ENCODE measurements around the gene IL7R.
"Not testable (repeated sequence)": the region's sequence is repeated elsewhere in the genome, so short reads cannot be mapped to it uniquely, and the experiment has no call there.

Gene IL7R

DNA sequence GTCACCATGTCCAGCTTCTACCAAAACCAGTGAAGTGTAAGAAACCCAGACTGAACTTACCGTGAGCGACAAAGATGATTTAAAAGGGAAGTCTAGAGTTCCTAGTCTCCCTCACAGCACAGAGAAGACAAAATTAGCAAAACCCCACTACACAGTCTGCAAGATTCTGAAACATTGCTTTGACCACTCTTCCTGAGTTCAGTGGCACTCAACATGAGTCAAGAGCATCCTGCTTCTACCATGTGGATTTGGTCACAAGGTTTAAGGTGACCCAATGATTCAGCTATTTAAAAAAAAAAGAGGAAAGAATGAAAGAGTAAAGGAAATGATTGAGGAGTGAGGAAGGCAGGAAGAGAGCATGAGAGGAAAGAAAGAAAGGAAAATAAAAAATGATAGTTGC lies 19.8 kb downstream of the IL7R start:
- no peak for DNase-seq (ENCODE audit: low read depth in 2 of 2)

DNA sequence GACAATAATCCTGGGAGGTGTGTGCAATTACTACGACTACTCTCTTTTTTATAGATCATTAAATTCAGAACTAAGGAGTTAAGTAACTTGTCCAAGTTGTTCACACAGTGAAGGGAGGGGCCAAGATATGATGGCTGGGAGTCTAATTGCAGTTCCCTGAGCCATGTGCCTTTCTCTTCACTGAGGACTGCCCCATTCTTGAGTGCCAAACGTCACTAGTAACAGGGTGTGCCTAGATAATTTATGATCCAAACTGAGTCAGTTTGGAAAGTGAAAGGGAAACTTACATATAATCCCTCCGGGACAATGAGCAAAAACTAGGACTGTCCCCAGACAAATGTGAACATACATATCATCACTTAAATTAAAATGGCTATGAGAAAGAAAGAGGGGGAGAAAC lies 20.2 kb downstream of the IL7R start:
- DNase-seq (ENCODE audit: low read depth in 2 of 2), result no peak

DNA sequence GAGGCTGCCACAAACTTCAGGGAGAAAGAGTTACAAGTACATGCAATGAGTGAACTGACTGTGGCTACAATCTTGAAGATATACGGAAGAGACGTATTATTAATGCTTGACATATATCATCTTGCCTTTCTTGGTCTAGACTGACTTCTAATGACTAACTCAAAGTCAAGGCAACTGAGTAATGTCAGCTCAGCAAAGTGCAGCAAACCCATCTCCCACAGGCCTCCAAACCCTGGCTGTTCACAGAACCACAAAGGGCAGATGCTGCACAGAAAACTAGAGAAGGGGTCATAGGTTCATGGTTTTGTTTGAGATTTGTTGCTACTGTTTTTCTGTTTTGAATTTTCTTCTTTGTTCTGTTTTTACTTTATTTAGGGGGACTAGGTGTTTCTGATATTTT lies 21.0 kb downstream of the IL7R start:
- no peak for DNase-seq (ENCODE audit: low read depth in 2 of 2)

DNA sequence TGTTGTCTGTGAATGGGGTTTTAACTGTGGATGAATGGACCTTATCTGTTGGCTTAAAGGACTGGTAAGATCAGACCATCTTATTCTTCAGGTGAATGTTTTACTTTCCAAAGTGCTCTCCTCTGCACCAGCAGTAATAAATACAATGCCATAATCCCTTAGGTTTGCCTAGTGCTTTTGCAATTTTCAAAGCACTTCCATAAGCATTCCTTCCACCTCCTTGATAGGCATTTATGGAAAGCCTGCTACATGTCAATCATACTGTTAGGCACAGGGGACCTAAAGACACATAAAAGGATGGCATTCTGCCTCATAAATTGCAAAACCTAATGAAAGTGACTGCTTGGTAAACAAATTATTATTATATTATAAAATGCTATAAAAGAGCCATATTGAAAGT lies 21.4 kb downstream of the IL7R start:
- no peak for DNase-seq (ENCODE audit: low read depth in 2 of 2)

DNA sequence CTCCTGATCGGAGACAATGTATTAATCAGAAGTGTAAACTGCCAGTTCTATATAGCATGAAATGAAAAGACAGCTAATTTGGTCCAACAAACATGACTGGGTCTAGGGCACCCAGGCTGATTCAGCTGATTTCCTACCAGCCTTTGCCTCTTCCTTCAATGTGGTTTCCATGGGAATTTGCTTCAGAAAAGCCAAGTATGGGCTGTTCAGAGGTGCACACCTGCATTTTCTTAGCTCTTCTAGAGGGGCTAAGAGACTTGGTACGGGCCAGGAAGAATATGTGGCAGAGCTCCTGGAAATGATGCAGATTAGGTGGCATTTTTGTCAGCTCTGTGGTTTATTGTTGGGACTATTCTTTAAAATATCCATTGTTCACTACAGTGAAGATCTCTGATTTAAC lies 22.4 kb downstream of the IL7R start:
- DNase-seq (ENCODE audit: low read depth in 2 of 2), result no peak

DNA sequence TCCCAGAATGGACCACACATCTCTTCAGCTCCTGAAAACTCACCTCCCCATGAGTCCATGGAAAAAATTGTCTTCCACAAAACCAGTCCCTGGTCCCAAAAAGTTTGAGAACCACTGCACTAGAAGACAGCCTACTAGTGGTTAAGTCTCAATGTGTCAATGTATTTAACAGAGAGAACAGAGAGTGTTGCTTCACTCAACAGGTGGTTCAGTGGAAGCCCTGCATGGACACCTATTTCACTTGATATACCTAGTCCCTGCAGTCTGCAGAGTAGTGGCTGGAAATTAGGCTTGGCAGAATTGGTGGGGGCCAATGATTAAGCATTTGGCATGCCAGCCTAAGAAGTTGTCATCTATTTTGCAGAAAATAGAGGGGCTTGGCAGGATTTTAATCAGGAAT lies 23.0 kb downstream of the IL7R start:
- no peak for DNase-seq (ENCODE audit: low read depth in 2 of 2)

DNA sequence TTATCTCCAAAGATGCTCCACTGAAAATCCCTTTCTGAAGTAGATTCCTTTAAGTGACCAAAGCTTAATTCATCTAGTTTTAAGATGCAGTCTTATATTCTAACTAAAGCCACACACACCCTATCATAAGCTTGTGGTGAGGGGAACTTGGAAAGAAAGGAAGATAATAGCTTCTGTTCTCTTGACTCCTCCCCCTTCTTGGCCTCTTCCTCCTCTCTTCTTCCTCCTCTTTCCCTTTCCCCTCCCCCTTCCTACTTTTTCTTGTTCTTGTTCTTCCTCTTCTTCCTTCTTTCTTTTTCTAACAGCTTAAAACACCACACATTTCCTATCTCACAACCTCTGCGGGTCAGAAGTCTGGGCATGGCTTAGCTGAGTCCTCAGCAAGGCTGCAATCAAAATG lies 23.5 kb downstream of the IL7R start:
- no peak for DNase-seq (ENCODE audit: low read depth in 2 of 2)

DNA sequence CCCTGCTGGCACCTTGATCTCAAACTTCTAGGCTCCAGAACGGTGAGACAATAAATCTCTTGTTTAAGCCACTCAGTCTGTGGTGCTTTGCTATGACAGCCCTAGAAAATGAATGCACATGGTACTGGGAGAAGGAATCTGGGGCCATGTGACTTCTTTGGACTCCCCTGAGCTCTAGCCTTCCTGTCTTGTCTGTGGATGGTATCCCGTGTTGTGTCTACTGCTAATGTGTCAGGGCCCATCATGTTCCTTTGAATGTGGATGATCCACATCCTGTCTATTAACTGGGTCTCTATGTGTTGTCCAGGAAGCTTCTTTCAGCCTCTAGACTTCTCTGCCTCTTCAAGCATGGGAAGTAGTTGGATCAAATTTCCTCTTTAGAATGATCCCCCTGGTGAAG lies 25.1 kb downstream of the IL7R start:
- no peak for DNase-seq (ENCODE audit: low read depth in 2 of 2)

DNA sequence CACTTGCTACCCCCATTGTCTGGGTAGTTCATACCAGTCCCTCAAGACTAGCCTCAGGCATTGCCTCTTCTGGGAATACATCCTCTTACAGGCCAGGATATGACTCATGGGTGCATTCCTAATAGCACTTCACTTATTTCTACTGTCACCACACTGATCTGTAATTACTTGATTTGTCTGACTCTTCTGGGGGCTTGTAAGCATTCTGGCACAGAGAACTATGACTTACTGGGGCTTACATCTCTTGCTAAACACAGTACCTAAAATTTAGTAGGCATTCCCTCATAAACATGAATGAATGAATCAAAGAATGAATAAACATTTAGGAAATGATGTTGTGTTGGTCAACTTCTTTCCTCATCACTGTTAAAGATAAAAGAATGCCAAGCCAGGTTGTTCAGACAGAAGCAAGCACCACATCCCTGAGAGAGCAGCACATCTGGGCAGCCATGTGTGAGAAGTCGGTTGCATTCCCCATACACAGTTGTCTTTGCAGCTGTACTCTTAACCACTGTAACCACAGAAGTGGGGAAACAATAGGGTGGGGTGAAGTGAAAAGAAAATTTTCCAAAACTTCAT lies 27.6 kb downstream of the IL7R start:
- DNase-seq (ENCODE audit: low read depth in 2 of 2), result no peak

DNA sequence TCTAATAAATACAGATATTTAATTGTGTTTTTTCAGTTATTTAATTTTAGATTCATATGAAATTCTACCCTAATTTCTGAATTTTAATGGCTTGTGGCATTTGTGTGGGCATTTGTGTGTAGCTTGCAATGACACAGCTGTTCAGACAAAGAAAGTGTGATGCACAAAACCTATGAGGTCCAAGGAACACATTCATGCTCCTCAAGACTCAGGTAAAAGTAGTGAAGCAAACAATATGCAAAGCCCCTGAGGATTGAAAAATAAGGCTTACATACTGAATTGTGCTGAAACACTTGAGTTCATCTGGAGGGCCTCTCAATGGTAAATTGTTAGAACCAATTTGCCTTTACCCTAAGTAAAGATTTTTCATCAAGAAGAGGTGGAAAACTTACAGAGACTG lies 28.1 kb downstream of the IL7R start:
- DNase-seq (ENCODE audit: low read depth in 2 of 2), result no peak

DNA sequence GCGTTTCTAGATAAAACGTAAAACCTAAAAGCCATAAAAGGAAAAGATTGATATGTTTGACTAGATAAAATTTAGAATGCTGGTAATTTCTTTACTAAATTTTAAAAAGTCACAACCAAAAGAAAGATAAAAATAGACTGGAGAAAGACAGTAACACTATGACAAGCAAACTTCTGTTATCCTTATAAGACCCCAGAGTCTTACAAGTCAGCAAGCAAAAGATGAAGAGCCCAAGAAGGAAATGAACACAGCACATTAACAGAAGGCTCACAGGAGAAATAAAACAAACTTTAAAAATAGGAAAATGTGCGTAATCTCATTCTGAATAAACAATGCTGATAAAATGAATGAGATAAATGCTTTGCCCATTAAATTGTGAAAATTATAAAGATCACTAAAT lies 29.7 kb downstream of the IL7R start:
- no peak for DNase-seq (ENCODE audit: low read depth in 2 of 2)

DNA sequence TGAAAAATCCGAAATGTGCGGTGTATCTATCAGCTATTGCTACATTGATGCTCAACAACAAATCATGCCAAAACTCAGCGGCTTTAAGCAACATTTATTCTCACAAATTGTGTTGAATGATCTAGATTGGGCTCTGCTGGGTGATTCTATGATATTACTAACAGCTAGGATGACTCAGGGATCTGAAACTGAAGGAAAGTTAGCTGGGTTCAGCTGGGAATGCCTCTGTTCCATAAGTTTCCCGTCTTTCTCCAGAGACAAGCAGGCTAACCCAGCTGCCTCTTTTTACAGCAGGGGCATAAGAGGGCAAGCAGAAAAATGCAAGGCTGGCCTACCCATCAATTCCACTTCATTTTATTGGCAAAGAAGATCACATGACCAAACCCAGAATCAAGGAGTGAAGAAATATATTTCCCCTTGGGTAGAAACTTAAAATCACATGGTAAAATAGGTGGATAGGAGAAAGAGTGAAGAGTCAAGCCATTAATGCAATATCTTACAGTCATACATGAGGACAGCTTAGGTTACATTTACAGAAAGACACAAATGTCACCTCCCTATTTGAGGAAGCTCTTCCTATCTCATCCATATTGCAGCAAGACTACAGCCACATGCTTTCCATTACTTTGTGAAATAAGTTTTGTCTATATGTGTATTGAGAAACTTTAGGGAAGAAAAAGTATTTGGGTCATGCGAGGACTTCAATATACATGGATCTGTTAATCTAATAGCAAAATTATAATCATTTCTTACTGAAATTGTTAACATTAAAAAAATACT lies 30.8 kb downstream of the IL7R start:
- no peak for DNase-seq (ENCODE audit: low read depth in 2 of 2)

DNA sequence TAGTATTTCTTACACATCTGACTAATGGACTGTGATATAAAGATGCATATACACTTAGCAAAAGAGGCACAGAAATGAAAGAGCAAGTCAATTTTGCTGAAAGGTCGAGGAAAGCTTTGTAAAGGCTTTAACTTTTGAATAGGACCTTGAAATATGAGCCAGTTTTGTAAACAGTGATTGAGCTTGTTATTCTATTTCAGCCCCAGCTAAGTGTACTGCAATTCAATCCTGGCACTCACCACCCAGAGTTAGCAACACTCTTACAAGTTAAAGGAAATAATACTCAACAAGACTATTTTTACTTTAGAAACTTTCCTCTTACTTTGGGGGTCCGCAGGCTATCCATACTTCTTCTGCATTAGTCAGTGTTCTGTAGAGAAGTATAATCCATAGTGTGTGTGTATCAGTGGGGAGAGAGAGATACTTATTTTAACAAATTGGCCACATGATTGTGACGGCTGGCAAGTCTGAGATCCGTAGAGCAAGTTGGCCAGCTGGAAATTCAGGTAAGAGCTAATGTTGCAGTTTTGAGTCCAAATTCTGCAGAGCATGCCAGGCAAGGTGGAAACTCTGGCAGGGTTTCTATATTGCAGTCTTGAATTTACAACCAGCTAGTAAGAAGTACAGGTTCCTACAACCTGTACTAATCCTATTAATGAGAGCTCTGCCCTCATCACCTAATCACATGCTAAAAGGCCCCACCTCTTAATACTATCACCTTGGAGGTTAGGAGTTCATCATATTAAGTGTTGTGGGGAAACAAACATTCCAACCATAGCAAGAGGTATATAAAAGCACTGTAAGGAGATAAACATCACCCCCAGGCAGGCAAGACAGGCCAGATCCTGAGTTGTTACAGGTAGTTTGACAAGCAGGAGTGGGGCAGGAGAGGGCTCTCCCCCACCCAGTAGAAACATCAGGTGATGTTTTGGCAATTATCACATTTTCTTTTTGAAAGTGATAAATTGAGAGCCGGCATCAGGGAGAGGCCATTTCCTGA lies 33.6 kb downstream of the IL7R start:
- no peak for DNase-seq (ENCODE audit: low read depth in 2 of 2)

DNA sequence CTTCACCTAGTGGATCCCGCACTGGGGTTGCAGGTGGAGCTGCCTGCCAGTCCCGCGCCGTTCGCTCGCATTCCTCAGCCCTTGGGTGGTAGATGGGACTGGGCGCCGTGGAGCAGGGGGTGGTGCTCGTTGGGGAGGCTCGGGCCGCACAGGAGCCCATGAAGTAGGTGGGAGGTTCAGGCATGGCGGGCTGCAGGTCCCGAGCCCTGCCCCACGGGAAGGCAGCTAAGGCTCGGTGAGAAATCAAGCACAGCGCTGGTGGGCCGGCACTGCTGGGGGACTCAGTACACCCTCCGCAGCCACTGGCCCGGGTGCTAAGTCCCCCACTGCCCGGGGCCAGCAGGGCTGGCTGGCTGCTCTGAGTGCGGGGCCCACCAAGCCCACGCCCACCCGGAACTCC lies 36.1 kb downstream of the IL7R start:
- not testable (repeated sequence) for DNase-seq (ENCODE audit: low read depth in 2 of 2)

DNA sequence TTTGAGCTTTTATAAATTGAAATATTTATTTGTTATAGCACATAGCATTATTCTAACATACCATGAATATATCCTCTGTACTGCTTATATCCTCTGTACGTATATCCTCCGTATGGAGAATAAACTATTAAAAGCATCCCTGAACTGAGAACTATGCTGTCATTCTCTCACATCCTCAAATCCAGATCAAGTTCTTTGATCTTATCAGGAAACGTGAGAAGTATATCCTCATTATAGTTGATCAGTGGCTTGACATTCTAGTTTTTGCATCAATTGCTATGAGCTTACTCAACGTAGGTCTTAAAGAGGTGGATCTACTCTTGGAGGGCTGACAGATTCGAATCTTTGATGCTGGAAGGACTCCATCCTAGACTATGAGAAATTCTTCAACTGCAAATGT lies 37.4 kb downstream of the IL7R start:
- no peak for DNase-seq (ENCODE audit: low read depth in 2 of 2)

DNA sequence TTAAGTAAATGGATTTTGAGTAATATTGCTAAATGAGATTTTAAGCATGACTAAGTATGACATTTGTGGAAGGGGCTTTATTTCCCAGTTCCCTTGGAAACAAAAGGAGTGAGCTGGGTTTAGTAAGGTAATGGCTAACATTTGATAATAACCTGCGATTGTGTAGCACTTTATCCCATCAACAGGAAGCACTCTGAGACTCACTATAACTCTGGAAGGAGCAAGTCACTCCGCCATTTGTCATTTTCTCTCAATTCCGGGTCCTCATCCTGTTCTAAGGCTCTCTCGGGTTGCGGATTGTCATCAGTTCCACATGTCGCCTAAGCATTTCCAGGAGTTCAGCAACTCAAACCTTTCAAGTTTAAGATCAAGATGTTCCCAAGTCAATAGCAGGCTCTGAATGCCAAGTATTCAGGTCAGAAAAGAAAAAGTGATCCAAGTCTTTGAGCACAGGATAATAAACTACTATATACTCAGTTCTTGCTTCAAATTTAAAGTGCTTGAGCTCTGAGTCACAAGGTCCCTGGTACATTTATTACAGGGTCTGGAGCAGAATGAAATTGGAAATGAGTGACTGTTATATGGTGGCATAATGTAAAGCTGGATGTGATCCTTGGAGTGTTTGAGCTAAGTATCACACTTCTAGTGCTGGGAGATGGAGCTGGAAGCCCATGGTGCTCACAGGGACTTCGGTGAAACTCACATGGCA lies 42.4 kb downstream of the IL7R start:
- DNase-seq (ENCODE audit: low read depth in 2 of 2), result no peak

DNA sequence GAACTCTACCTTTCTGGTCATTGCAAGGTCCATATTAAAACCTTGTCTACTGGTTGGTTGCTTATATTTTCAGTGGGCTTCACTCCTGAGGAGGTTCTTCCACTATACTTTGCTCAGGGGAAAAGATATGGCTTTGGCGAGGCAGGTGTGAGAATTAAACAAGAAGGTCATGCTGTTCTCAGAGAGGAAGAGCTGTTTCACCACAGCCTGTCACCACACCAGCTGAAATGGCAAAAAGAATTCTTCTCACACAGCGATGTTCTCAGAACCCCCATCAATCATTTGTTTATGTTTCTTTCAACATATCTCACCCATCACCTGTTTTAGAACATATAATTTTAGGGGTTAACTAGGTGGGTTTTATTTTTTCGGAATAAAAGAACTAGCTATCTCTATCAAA lies 43.1 kb downstream of the IL7R start:
- DNase-seq (ENCODE audit: low read depth in 2 of 2), result no peak

DNA sequence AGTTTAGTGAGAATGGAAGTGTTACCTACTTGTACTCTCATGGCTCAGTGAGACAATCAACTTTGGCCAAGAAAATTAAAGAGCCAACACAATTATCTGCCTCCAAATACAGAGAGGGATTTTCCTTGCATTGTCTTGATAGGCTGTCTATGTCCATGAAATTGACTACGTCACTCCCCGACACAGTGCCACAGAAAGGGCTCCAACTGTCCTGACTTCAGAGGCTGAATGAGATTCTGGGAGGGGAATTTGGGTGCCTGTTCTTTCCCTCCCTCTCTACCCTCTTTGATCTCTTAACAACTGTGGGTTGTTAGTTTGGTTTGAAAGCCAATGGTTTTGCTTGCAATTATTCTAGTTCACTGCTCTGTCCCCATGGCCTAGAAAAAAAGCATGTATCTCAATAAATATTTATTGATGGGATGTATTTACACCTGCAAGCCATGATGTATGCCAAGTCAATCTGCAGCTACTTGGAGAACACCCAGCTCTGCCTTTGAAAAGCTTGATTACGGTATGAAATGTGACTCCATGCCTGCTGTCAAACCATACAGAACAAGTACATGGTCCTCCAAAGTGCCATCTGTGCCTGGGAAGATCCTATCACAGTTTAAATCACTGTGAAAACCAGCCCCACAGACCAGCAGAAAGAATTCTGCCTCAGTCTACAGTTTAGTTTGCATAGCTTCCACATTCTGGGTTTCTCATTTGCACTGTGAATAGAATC lies 44.4 kb downstream of the IL7R start:
- no peak for DNase-seq (ENCODE audit: low read depth in 2 of 2)

DNA sequence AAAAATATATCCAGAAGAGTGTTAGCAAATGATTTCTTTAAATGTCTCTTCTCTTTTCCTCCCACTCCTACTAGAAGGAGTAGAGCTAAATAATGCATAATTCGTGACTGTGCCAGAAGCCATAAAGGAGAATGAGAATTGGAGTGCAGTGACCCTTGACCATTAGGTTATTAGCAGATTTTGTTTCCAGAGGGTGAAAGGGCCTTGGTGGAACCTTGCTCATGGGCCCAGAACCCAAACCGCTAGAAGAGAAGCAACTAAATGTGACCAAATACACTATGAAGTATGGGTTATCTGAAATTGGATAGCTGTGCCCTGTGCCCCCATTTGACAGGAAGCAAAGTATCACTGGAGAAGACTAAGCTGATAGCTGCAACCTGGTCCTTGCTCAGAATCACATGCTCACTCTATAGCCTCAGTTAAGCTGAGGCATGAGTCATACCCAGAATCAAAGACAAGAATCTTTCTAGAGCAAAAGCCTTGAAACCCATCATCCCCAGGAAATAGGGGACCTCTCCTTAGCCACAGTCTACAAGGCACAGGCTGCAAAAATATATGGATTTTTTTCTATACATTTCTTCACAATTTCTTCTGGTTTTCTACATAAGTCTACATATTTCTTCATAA lies 45.5 kb downstream of the IL7R start:
- no peak for DNase-seq (ENCODE audit: low read depth in 2 of 2)

DNA sequence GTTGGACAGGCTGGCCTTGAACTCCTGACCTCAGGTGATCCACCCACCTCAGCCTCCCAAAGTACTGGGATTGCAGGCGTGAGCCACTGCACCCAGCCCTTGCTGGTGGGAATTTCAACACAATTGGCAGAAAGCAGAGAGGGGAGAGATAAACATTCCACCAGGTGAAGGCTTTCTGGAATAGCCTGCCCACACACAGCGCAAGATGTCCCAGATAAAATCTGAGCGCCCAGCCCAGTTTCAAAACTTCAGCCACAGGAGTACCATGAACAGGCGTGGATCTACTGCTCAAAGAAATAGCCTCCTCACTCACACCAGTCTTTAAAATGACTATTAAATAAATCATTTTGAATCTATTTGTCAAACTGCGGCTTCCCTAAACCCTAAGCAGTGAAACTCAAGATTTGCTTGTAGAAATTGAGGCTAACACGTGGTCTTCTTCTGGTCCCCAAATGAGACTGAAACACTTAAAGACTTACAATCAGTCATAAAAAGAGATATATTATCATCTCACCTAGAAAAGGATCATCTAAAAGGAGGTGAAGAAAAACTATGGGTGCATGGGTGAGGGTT lies 47.0 kb downstream of the IL7R start:
- DNase-seq (ENCODE audit: low read depth in 2 of 2), result no peak

Measured in stimulated activated CD8-positive, alpha-beta memory T cell treated with anti-CD3 and anti-CD28 coated beads, Interleukin-7, amount 100 ng/mL, for 1 hour (primary cell).